Measurements from ENCODE around the gene ART1. TPM values are rescaled to one million over a fixed set of nuclear protein-coding genes. Genes with fewer than 3 reads are reported as not detected.

ART1 gene
- total and polyA plus RNA-seq, 3 experiments from 2014 or later = not detected

DNA sequence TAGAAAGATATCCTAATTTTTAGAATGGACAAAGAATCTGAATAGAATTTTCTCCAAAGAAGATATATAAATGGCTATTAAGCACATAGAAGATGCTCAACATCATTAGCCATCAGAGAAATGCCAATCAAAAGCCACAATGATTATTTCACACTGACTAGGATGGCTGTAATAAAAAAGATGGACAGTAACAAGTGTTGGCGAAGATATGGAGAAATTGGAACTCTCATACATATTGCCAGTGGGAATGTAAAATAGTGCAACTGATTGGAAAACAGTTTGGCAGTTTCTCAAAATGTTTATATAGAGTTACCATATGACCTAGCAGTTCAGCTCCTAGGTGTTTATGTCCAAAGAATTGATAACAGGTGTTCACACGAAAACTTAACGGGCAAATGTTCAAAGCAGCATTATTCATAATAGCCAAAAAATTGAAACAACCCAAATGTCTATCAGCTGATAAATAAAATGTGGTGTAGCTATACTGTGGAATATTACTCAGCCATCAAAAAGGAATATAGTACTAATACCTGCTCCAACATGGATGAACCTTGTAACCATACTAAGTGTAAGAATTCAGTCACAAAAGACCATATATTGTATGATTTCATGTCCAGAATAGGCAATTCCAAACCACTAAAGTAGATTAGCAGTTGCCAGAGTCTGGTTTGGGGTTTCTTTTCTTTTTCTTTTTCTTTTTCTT, 32.8 kb upstream of the ART1 start:
- Histone ChIP-seq H3K4me1 (ENCODE audit: insufficient read depth, low read length) (peaks cover 9% of the 10 kb centered on the region), H3K4me3 (ENCODE audit: low read length) (no peak overlapping the region), H3K9me3 (ENCODE audit: low read length) (no peaks in the 10 kb centered on the region), H3K27me3 (ENCODE audit: insufficient read depth, low read length, poor library complexity, severe bottlenecking) (no peaks in the 10 kb centered on the region), H3K36me3 (ENCODE audit: insufficient read depth, low read length) (no peaks in the 10 kb centered on the region), H3K27ac (ENCODE audit: low read depth, low read length) (no peak overlapping the region)
- DNase-seq = no peak
- Mint-ChIP-seq H3K27ac (no peak overlapping the region), H3K27me3 (peaks cover under 1 to 10% of the 10 kb centered on the region in 2 donors), H3K36me3 (peaks cover 0 to 6% (median 2%) of the 10 kb centered on the region in 3 donors), H3K4me1 (peaks cover 6 to 13% (median 9%) of the 10 kb centered on the region in 3 donors), H3K4me3 (no peak overlapping the region), H3K9me3 (peaks cover 0 to 7% (median 3%) of the 10 kb centered on the region in 5 donors)
- CTCF ChIA-PET = no interaction called here
- POLR2A ChIA-PET = no interaction called here

DNA sequence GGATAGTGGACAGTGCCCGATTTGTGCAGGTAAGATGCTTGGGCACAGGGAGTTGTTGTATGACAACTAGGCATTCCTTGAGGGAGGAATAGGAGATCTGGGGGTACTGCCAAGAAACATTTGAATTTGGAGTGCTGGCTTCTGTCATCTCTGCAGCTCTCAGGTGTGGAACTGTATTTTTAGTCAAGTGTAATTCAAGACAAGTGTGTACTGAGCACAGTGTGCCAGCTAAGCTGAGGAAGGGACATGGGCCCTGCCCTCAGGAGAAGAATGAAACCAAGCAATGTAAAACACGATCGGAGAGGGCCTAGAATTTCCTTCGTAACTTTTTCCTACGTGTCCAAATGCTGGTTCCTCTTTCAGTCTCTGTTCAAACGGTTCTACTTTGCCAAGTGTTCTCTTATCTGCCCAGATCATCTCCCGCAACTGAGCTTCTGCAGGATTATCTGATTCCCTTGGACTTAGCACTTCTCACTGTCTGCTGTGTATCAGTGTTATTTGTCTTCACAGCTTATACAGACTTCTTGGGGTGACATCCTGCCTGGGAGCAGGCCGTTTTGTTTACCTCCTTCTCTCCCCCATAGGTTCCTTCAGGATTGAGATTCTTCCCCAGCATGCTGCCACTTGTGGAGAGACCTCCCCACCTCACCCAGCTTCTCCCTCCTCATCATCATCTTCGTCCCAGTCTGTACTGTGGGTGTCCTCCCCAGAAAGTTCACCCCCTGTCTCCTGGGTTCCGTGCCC, 30.8 kb upstream of the ART1 start:
- no peaks in the 10 kb centered on the region for H3K27me3 ChIP-seq (ENCODE audit: insufficient read depth, low read length, poor library complexity, severe bottlenecking)
- H3K36me3 Mint-ChIP-seq = peaks cover 0 to 6% (median 2%) of the 10 kb centered on the region in 3 donors
- no peak overlapping the region for H3K4me3 ChIP-seq (ENCODE audit: low read length)
- no peak overlapping the region for H3K27ac ChIP-seq (ENCODE audit: low read depth, low read length)
- peaks cover 0 to 7% (median 3%) of the 10 kb centered on the region in 5 donors for H3K9me3 Mint-ChIP-seq
- ChIA-PET POLR2A (no interaction called here), CTCF (interaction anchor here (1.3 kb wide), 1 partner anchor 33 kb away, joined by 3 read pairs; no protein-coding TSS in a partner anchor)
- H3K36me3 ChIP-seq (ENCODE audit: insufficient read depth, low read length) = no peaks in the 10 kb centered on the region
- H3K4me1 ChIP-seq (ENCODE audit: insufficient read depth, low read length) = peaks cover 9% of the 10 kb centered on the region
- peaks cover 6 to 13% (median 9%) of the 10 kb centered on the region in 3 donors for H3K4me1 Mint-ChIP-seq
- no peak overlapping the region for H3K4me3 Mint-ChIP-seq
- no peak for DNase-seq
- no peaks in the 10 kb centered on the region for H3K9me3 ChIP-seq (ENCODE audit: low read length)
- H3K27ac Mint-ChIP-seq = peak overlapping the region in 2 of 8 donors; percentile 13 to 38
- H3K27me3 Mint-ChIP-seq = peaks cover 4 to 8% of the 10 kb centered on the region in 2 donors

DNA sequence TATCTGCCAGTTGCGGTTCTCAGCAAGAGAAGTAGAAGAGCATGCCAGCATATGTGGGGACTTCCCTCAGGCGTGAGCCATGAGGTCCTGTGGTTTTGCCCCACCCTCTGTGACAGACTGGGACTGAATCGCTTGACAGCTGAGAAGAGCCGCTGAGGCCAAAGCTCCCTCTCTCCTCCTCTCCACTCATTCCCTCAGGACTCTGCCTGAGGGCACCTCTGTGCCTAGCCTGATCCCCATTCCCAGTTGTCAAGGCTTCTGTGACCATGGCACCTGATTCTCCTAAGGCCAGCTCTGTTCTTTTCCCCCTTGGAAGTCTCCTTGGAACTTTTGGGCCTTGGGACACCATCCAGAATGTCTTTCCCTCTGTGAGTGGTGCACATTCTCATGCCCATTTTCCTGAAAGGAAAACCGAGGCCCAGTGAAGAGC, 30.2 kb upstream of the ART1 start:
- peaks cover 9% of the 10 kb centered on the region for H3K4me1 ChIP-seq (ENCODE audit: insufficient read depth, low read length)
- H3K27ac ChIP-seq (ENCODE audit: low read depth, low read length) = no peak overlapping the region
- peak overlapping the region in 1 of 8 donors; percentile 13 for H3K27ac Mint-ChIP-seq
- CTCF ChIA-PET = interaction anchor here (1.3 kb wide), 1 partner anchor 34 kb away, joined by 3 read pairs; no protein-coding TSS in a partner anchor
- peak overlapping the region in 1 of 7 donors; percentile 29 for H3K4me3 Mint-ChIP-seq
- POLR2A ChIA-PET = no interaction called here
- peaks cover 4 to 8% of the 10 kb centered on the region in 2 donors for H3K27me3 Mint-ChIP-seq
- no peaks in the 10 kb centered on the region for H3K9me3 ChIP-seq (ENCODE audit: low read length)
- peaks cover 0 to 6% (median 2%) of the 10 kb centered on the region in 3 donors for H3K36me3 Mint-ChIP-seq
- peaks cover 0 to 7% (median 3%) of the 10 kb centered on the region in 5 donors for H3K9me3 Mint-ChIP-seq
- H3K36me3 ChIP-seq (ENCODE audit: insufficient read depth, low read length) = no peaks in the 10 kb centered on the region
- H3K4me3 ChIP-seq (ENCODE audit: low read length) = no peak overlapping the region
- no peak for DNase-seq
- peaks cover 6 to 13% (median 9%) of the 10 kb centered on the region in 3 donors for H3K4me1 Mint-ChIP-seq
- H3K27me3 ChIP-seq (ENCODE audit: insufficient read depth, low read length, poor library complexity, severe bottlenecking) = no peaks in the 10 kb centered on the region

DNA sequence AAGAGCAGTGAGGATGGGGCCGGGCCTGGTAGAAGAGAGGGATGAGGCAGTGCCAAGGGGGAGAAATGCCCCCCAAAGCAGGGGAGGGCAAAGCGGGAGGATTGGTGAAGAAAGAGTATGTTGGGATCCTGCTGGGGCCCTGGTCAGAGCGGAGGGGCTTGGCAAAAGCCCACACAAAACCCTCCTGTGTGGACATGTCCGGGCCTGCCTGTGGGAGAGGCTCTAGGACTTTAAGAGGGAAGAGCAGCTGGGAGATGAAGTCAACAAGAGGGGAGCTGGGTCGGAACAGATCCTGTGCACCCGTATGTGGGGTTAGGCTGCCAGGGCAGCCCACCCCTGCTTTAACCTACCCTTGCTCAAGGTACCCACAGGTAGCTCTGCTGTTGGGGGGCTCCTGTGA, 28.9 kb upstream of the ART1 start:
- CTCF ChIA-PET = no interaction called here
- no peaks in the 10 kb centered on the region for H3K27me3 ChIP-seq (ENCODE audit: insufficient read depth, low read length, poor library complexity, severe bottlenecking)
- Mint-ChIP-seq H3K9me3 (peaks cover 0 to 7% (median 3%) of the 10 kb centered on the region in 5 donors), H3K27ac (no peak overlapping the region), H3K27me3 (peaks cover 4 to 8% of the 10 kb centered on the region in 2 donors), H3K4me3 (no peak overlapping the region), H3K36me3 (peaks cover 0 to 6% (median 2%) of the 10 kb centered on the region in 3 donors), H3K4me1 (peaks cover 6 to 13% (median 9%) of the 10 kb centered on the region in 3 donors)
- peaks cover 9% of the 10 kb centered on the region for H3K4me1 ChIP-seq (ENCODE audit: insufficient read depth, low read length)
- no peaks in the 10 kb centered on the region for H3K36me3 ChIP-seq (ENCODE audit: insufficient read depth, low read length)
- no peak overlapping the region for H3K4me3 ChIP-seq (ENCODE audit: low read length)
- no peaks in the 10 kb centered on the region for H3K9me3 ChIP-seq (ENCODE audit: low read length)
- no peak overlapping the region for H3K27ac ChIP-seq (ENCODE audit: low read depth, low read length)
- no peak for DNase-seq
- POLR2A ChIA-PET = no interaction called here

DNA sequence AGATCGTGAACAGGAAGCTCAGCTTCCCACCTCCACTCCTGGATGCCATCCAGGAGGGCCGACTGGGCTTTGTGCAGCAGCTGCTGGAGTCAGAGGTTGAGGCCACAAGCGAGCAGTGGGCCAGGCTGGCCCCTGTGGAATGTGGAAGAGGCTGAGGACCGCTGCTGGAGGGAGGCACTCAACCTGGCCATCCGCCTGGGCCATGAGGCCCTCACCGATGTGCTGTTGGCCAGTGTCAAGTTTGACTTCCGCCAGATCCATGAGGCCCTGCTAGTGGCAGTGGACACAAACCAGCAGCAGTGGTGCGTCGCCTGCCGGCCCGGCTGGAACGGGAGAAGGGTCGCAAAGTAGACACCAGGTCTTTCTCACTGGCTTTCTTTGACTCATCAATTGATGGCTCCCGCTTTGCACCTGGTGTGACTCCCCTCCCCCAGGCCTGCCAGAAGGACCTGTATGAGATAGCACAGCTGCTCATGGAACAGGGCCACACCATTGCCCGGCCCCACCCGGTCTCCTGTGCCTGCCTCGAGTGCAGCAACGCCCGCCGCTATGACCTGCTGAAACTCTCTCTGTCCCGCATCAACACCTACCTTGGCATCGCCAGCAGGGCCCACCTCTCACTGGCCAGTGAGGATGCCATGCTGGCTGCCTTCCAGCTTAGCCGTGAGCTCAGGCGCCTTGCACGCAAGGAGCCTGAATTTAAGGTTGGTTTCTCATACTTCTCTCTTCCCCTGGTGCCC, 28.0 kb upstream of the ART1 start:
- Mint-ChIP-seq H3K27me3 (peaks cover 4 to 8% of the 10 kb centered on the region in 2 donors), H3K27ac (peak overlapping the region in 1 of 8 donors; percentile 67), H3K4me3 (no peak overlapping the region), H3K9me3 (peaks cover 0 to 6% (median 2%) of the 10 kb centered on the region in 5 donors), H3K4me1 (peaks cover 6 to 13% (median 9%) of the 10 kb centered on the region in 3 donors), H3K36me3 (peaks cover 0 to 5% (median 1%) of the 10 kb centered on the region in 3 donors)
- Histone ChIP-seq H3K27me3 (ENCODE audit: insufficient read depth, low read length, poor library complexity, severe bottlenecking) (no peaks in the 10 kb centered on the region), H3K36me3 (ENCODE audit: insufficient read depth, low read length) (no peaks in the 10 kb centered on the region), H3K4me3 (ENCODE audit: low read length) (no peak overlapping the region), H3K9me3 (ENCODE audit: low read length) (no peaks in the 10 kb centered on the region), H3K27ac (ENCODE audit: low read depth, low read length) (no peak overlapping the region), H3K4me1 (ENCODE audit: insufficient read depth, low read length) (peaks cover 9% of the 10 kb centered on the region)
- no peak for DNase-seq
- CTCF ChIA-PET = no interaction called here
- POLR2A ChIA-PET = no interaction called here

DNA sequence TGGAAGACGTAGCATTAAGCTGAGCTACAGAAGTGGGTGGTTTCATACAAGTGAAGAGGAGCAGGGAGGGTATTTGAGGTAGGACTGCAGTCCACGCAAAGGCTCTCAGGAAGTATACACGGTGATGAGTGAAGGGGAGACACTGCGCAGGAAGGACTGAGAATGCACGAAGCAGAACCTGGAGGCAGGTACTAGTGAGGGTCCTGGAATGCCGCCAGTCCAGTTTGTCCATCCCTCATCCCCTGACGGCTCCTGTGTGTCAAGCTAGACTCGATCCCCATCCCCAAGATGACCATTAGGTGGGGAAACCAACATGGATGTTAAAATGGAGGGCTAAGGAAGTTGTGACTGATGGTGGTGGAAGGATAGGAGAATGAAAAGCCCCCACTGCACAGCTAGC, 26.9 kb upstream of the ART1 start:
- Mint-ChIP-seq H3K36me3 (no peaks in the 10 kb centered on the region), H3K9me3 (no peaks in the 10 kb centered on the region), H3K27me3 (peaks cover 4 to 5% of the 10 kb centered on the region in 2 donors), H3K4me1 (peaks cover 6 to 13% (median 9%) of the 10 kb centered on the region in 3 donors), H3K4me3 (no peak overlapping the region), H3K27ac (no peak overlapping the region)
- Histone ChIP-seq H3K9me3 (ENCODE audit: low read length) (no peaks in the 10 kb centered on the region), H3K4me1 (ENCODE audit: insufficient read depth, low read length) (peaks cover 9% of the 10 kb centered on the region), H3K36me3 (ENCODE audit: insufficient read depth, low read length) (no peaks in the 10 kb centered on the region), H3K4me3 (ENCODE audit: low read length) (no peak overlapping the region), H3K27me3 (ENCODE audit: insufficient read depth, low read length, poor library complexity, severe bottlenecking) (no peaks in the 10 kb centered on the region), H3K27ac (ENCODE audit: low read depth, low read length) (no peak overlapping the region)
- ChIA-PET POLR2A (no interaction called here), CTCF (no interaction called here)
- DNase-seq = no peak

DNA sequence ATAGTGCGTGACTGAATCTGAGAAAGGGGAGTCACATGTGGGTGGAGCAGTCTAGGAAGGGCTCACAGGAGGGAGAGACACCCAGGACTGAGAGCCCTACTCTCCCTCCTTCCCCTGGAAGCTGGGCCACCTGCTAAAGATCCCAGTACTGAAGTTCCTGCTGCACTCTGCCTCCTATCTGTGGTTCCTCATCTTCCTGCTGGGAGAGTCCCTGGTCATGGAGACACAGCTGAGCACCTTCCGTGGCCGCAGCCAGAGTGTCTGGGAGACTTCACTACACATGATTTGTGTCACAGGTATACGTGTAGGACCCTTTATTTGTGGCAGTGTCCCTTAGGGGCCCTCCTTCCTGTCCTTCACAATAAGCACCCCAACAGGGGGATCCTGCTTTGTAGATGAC, 22.4 kb upstream of the ART1 start:
- no peaks in the 10 kb centered on the region for H3K27me3 ChIP-seq (ENCODE audit: insufficient read depth, low read length, poor library complexity, severe bottlenecking)
- Mint-ChIP-seq H3K27ac (no peak overlapping the region), H3K36me3 (no peaks in the 10 kb centered on the region), H3K4me3 (no peak overlapping the region), H3K4me1 (no peaks in the 10 kb centered on the region), H3K27me3 (peaks cover 0 to 2% of the 10 kb centered on the region in 2 donors), H3K9me3 (no peaks in the 10 kb centered on the region)
- no peaks in the 10 kb centered on the region for H3K4me1 ChIP-seq (ENCODE audit: insufficient read depth, low read length)
- CTCF ChIA-PET = no interaction called here
- POLR2A ChIA-PET = no interaction called here
- DNase-seq = no peak
- H3K4me3 ChIP-seq (ENCODE audit: low read length) = no peak overlapping the region
- no peaks in the 10 kb centered on the region for H3K36me3 ChIP-seq (ENCODE audit: insufficient read depth, low read length)
- H3K9me3 ChIP-seq (ENCODE audit: low read length) = no peaks in the 10 kb centered on the region
- no peak overlapping the region for H3K27ac ChIP-seq (ENCODE audit: low read depth, low read length)

DNA sequence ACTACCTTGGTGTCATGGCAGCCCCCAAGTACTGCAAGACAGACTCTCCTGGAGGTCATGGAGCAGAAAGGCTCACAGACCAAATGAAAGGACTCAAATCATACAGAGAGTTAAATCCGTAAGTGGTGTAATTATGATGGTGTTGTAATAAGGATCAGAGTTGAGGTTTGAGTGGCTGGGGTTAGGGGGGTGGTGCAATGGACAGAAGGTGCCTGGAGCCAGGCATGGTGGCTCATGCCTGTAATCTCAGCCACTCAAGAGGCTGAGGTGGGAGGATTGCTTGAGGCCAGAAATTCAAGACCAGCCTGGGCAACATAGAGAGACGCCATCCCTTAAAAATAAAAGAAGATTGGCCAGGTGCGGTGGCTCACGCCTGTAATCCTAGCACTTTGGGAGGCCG, 21.8 kb upstream of the ART1 start:
- Histone ChIP-seq H3K9me3 (ENCODE audit: low read length) (no peaks in the 10 kb centered on the region), H3K27me3 (ENCODE audit: insufficient read depth, low read length, poor library complexity, severe bottlenecking) (no peaks in the 10 kb centered on the region), H3K4me3 (ENCODE audit: low read length) (no peak overlapping the region), H3K36me3 (ENCODE audit: insufficient read depth, low read length) (no peaks in the 10 kb centered on the region), H3K4me1 (ENCODE audit: insufficient read depth, low read length) (no peaks in the 10 kb centered on the region), H3K27ac (ENCODE audit: low read depth, low read length) (no peak overlapping the region)
- H3K4me3 Mint-ChIP-seq = no peak overlapping the region
- POLR2A ChIA-PET = no interaction called here
- no peaks in the 10 kb centered on the region for H3K27me3 Mint-ChIP-seq
- no peaks in the 10 kb centered on the region for H3K4me1 Mint-ChIP-seq
- no peak for DNase-seq
- CTCF ChIA-PET = no interaction called here
- H3K27ac Mint-ChIP-seq = peak overlapping the region in 1 of 8 donors; percentile 52
- no peaks in the 10 kb centered on the region for H3K9me3 Mint-ChIP-seq
- no peaks in the 10 kb centered on the region for H3K36me3 Mint-ChIP-seq

Measured in CD8-positive, alpha-beta memory T cell (primary cell).